Measurements from ENCODE around the gene CRELD2. TPM values are rescaled to one million over a fixed set of nuclear protein-coding genes. Genes with fewer than 3 reads are reported as not detected.

The CRELD2 gene
- total RNA-seq: 39.6 and 43.8 TPM in 2 replicates
- long read RNA-seq, transcript CRELD2-201 (10 exons, 1,357 nt): major isoform, 13 of 19 reads
- long read RNA-seq, partial matches to known transcripts: 2 of 19 reads
- long read RNA-seq, other reads (novel, unspliced or antisense): 3 of 19 reads

- Mint-ChIP-seq H3K27ac (ENCODE audit: unreplicated experiment) (peak within 1 kb of the TSS; percentile 62), H3K27me3 (ENCODE audit: low read depth) (no peaks in the 10 kb centered on the region), H3K4me3 (peak within 1 kb of the TSS; percentile 87), H3K36me3 (ENCODE audit: low read depth) (no peaks in the 10 kb centered on the region), H3K9me3 (no peaks in the 10 kb centered on the region), H3K4me1 (peaks cover 8% of the 10 kb centered on the region)
- TF ChIP-seq, protein P1, sequence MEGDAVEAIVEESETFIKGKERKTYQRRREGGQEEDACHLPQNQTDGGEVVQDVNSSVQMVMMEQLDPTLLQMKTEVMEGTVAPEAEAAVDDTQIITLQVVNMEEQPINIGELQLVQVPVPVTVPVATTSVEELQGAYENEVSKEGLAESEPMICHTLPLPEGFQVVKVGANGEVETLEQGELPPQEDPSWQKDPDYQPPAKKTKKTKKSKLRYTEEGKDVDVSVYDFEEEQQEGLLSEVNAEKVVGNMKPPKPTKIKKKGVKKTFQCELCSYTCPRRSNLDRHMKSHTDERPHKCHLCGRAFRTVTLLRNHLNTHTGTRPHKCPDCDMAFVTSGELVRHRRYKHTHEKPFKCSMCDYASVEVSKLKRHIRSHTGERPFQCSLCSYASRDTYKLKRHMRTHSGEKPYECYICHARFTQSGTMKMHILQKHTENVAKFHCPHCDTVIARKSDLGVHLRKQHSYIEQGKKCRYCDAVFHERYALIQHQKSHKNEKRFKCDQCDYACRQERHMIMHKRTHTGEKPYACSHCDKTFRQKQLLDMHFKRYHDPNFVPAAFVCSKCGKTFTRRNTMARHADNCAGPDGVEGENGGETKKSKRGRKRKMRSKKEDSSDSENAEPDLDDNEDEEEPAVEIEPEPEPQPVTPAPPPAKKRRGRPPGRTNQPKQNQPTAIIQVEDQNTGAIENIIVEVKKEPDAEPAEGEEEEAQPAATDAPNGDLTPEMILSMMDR (conservative IDR thresholded peaks at IDR 0.05): no peak
- DNase-seq (ENCODE audit: low read depth, low spot score): peak; percentile 97
Measured at GRCh38 chr22:49917974-49918910, at the start of gene CRELD2, which contains the start of gene ALG12. TSS of gene CRELD2 (plus strand) at chr22:49918634. CDS start at chr22:49918770, 136 bp downstream. TSS of gene ALG12 (minus strand) at chr22:49918438. CDS start at chr22:49913765, 4,673 bp downstream.

GRCh38 chr22:49869086-49869830 lies 49.2 kb upstream of the CRELD2 start:
- Mint-ChIP-seq H3K27me3 (ENCODE audit: low read depth) (no peaks in the 10 kb centered on the region), H3K4me3 (no peak overlapping the region), H3K27ac (ENCODE audit: unreplicated experiment) (no peak overlapping the region), H3K4me1 (peaks cover 17% of the 10 kb centered on the region), H3K36me3 (ENCODE audit: low read depth) (peaks cover 71% of the 10 kb centered on the region), H3K9me3 (peaks cover 38% of the 10 kb centered on the region)
- TF ChIP-seq, protein P1 (conservative IDR thresholded peaks at IDR 0.05): no peak
- DNase-seq (ENCODE audit: low read depth, low spot score): no peak

- H3K27me3 Mint-ChIP-seq (ENCODE audit: low read depth): no peaks in the 10 kb centered on the region
- peaks cover 74% of the 10 kb centered on the region for H3K36me3 Mint-ChIP-seq (ENCODE audit: low read depth)
- H3K9me3 Mint-ChIP-seq: peaks cover 38% of the 10 kb centered on the region
- DNase-seq (ENCODE audit: low read depth, low spot score): no peak
- TF ChIP-seq, protein P1 (conservative IDR thresholded peaks at IDR 0.05): no peak
- H3K4me1 Mint-ChIP-seq: peaks cover 17% of the 10 kb centered on the region
- H3K4me3 Mint-ChIP-seq: no peak overlapping the region
- no peak overlapping the region for H3K27ac Mint-ChIP-seq (ENCODE audit: unreplicated experiment)
Measured at GRCh38 chr22:49869845-49870712, 48.4 kb upstream of the CRELD2 start.

DNA sequence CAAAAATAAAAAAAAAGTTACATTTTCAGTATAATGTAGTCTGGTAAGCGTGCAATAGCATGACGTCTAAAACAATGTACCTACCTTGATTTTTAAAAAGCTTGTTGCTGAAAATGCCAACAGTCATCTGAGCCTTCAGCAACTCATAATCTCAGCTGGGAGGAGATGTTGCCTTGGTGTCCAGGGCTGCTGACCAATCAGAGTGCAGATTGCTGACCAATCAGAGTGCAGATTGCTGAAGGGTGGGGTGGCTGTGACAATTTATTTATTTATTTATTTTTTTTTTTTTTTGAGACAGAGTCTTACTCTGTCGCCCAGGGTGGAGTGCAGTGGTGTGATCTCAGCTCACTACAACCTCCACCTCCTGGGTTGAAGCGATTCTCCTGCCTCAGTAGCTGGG lies 47.0 kb upstream of the CRELD2 start:
- TF ChIP-seq, protein P1 (conservative IDR thresholded peaks at IDR 0.05): no peak
- H3K9me3 Mint-ChIP-seq: peaks cover 30% of the 10 kb centered on the region
- H3K27me3 Mint-ChIP-seq (ENCODE audit: low read depth): no peaks in the 10 kb centered on the region
- peaks cover 17% of the 10 kb centered on the region for H3K4me1 Mint-ChIP-seq
- no peak overlapping the region for H3K27ac Mint-ChIP-seq (ENCODE audit: unreplicated experiment)
- DNase-seq (ENCODE audit: low read depth, low spot score): no peak
- no peak overlapping the region for H3K4me3 Mint-ChIP-seq
- peaks cover 74% of the 10 kb centered on the region for H3K36me3 Mint-ChIP-seq (ENCODE audit: low read depth)

Measured in neural crest cell (in vitro differentiated cells).